ENCODE measurements around the gene MCTP1. TPM values are rescaled to one million over a fixed set of nuclear protein-coding genes. Genes with fewer than 3 reads are reported as not detected.

Gene MCTP1
- total RNA-seq, 2 donors from 2014 or later = 5.1 to 10.0 TPM

DNA sequence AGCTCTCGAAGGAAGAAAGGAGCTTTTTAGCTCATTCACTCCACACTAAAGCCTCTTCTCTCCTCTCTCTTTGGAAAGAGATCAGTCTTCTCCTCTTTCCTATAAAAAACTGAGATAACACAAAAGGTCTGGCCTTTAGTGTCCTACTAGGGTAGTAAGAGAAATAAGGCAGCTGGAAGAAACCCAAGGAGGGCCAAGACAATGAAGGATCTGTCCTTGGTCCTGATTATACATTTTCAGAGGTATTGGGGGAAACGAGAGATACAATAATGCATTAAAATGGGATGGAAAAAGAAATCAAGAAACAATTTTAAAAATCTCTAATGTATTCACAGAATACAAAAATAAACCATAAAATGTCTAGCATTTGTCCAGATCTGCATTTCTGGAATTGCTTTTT lies 482.4 kb downstream of the MCTP1 start:
- no peaks in the 10 kb centered on the region for H3K9me3 ChIP-seq
- TF ChIP-seq, protein P1, sequence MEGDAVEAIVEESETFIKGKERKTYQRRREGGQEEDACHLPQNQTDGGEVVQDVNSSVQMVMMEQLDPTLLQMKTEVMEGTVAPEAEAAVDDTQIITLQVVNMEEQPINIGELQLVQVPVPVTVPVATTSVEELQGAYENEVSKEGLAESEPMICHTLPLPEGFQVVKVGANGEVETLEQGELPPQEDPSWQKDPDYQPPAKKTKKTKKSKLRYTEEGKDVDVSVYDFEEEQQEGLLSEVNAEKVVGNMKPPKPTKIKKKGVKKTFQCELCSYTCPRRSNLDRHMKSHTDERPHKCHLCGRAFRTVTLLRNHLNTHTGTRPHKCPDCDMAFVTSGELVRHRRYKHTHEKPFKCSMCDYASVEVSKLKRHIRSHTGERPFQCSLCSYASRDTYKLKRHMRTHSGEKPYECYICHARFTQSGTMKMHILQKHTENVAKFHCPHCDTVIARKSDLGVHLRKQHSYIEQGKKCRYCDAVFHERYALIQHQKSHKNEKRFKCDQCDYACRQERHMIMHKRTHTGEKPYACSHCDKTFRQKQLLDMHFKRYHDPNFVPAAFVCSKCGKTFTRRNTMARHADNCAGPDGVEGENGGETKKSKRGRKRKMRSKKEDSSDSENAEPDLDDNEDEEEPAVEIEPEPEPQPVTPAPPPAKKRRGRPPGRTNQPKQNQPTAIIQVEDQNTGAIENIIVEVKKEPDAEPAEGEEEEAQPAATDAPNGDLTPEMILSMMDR (IDR thresholded peaks at IDR 0.05) = no peak
- no peaks in the 10 kb centered on the region for H3K36me3 ChIP-seq
- H3K4me1 ChIP-seq = no peaks in the 10 kb centered on the region
- DNase-seq (ENCODE audit: low spot score) = no peak
- no peak overlapping the region for H3K4me3 ChIP-seq
- H3K27me3 ChIP-seq = no peaks in the 10 kb centered on the region
- H3K27ac ChIP-seq = no peak overlapping the region

DNA sequence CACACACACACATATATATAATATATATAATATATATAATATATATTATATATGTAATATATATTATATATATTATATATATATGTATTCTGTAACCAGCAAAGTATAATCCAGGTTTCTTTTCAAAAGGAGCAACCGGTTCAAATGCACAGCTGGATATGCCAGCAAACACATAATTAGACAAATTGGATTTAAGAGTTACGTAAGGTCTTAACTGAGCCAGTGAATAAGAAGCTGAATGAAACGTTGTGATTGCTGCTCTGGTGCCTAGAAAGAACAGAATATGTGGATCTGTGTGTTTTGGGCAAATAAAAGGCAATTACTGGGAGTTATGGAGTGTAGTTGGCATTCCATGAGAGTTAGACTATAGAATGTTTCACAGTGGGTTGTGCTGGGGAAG lies 488.3 kb downstream of the MCTP1 start:
- no peaks in the 10 kb centered on the region for H3K36me3 ChIP-seq
- no peak overlapping the region for H3K27ac ChIP-seq
- no peak overlapping the region for H3K4me3 ChIP-seq
- no peaks in the 10 kb centered on the region for H3K9me3 ChIP-seq
- TF ChIP-seq, protein P1 (IDR thresholded peaks at IDR 0.05) = no peak
- H3K27me3 ChIP-seq = no peaks in the 10 kb centered on the region
- no peak for DNase-seq (ENCODE audit: low spot score)
- H3K4me1 ChIP-seq = no peaks in the 10 kb centered on the region

DNA sequence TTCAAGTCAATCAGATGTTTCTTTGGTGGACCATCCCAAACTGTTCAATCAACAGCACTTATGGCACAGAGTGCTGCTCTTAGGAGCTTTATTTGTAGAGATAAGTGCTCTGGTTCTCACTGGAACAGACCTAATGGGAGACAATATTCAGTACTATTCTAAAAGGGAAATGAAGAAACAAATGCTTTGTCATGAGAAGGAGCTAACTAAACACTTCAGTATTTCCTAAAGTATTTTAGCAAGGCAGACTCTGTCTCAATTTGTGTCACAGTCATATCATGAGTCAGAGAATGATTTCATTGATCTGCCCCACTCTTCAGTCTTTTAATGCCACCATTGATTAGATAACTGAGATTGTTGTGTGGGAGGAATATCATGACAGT lies 491.1 kb downstream of the MCTP1 start:
- Histone ChIP-seq H3K27ac (no peak overlapping the region), H3K36me3 (no peaks in the 10 kb centered on the region), H3K4me3 (no peak overlapping the region), H3K9me3 (no peaks in the 10 kb centered on the region), H3K4me1 (no peaks in the 10 kb centered on the region), H3K27me3 (no peaks in the 10 kb centered on the region)
- TF ChIP-seq, protein P1 (IDR thresholded peaks at IDR 0.05) = no peak
- no peak for DNase-seq (ENCODE audit: low spot score)

DNA sequence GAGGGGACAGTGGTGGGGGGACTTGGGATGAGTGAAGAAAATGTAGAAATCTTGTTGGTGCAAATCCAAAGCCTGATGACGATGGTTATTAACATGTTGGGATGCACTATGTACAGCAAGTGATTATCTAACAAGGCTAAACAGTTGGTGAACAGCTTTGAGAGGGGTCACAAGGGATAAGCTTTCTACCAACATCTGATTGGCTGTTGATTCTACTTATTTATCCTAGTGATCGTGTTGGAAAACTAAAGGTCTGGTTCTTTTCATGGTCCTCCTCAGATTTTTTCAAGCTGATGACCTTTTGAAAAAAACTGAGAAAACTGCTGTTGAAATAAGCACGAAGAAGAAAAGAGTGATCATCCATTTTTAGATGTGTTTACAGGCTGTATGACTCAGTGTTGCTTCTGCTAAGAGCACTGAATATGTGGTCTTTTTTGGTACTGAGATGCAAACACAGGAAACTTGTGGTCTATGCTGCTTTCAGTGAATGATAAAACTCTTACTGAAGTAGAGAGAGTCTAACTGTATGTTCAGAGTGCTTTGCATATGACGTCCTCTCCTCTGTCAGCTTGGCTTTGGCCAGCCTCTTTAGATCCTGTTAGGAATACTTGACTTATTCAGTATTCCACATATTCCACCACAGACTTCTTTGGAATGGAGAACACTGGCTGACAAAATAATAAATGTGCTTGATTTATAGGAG lies 491.6 kb downstream of the MCTP1 start:
- no peak overlapping the region for H3K27ac ChIP-seq
- H3K9me3 ChIP-seq = no peaks in the 10 kb centered on the region
- no peaks in the 10 kb centered on the region for H3K4me1 ChIP-seq
- H3K27me3 ChIP-seq = no peaks in the 10 kb centered on the region
- H3K4me3 ChIP-seq = no peak overlapping the region
- H3K36me3 ChIP-seq = no peaks in the 10 kb centered on the region
- TF ChIP-seq, protein P1 (IDR thresholded peaks at IDR 0.05) = no peak
- DNase-seq (ENCODE audit: low spot score) = no peak

DNA sequence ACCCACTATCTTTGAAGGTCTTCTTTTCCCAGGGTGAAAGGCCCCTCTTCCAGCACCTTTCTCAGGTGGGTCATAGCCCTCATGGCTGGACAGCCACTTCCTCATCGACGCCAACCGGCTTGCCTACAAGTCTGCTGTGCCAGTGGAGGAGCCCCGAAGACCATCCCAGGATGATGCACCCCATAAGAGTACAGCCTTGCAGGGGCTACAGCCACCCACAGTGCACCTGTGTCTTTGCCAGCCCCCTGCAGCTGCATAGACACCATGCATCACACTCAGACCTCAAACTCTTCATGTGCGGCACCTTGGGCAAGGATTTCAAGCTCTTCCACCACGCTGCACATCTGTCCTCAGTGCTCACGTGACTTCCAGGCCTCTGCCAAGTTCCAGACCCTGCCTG lies 493.1 kb downstream of the MCTP1 start:
- H3K36me3 ChIP-seq = no peaks in the 10 kb centered on the region
- no peaks in the 10 kb centered on the region for H3K4me1 ChIP-seq
- TF ChIP-seq, protein P1 (IDR thresholded peaks at IDR 0.05) = no peak
- H3K4me3 ChIP-seq = no peak overlapping the region
- H3K27me3 ChIP-seq = no peaks in the 10 kb centered on the region
- DNase-seq (ENCODE audit: low spot score) = no peak
- no peaks in the 10 kb centered on the region for H3K9me3 ChIP-seq
- no peak overlapping the region for H3K27ac ChIP-seq

DNA sequence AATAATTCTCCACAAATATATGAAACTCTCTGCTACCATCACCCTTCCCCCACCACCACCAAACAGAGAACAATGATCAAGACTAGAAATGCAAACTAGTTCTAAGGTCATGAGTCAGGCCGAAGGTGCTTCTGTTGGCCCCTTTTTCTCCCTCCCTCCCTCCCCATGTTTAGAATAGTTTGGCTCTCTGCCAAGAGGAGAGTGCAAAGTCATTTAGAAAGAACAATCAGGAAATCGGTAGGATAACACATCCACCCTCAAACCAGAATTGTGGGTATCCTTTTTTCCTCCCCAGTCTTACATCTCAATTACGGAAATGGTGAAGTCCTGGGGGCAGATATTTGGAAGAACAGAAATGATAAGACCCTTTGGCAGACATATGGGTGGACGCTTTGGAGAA lies 496.4 kb downstream of the MCTP1 start:
- no peak overlapping the region for H3K4me3 ChIP-seq
- no peaks in the 10 kb centered on the region for H3K27me3 ChIP-seq
- no peaks in the 10 kb centered on the region for H3K4me1 ChIP-seq
- no peak overlapping the region for H3K27ac ChIP-seq
- no peak for DNase-seq (ENCODE audit: low spot score)
- TF ChIP-seq, protein P1 (IDR thresholded peaks at IDR 0.05) = no peak
- H3K36me3 ChIP-seq = no peaks in the 10 kb centered on the region
- H3K9me3 ChIP-seq = no peaks in the 10 kb centered on the region

All from right atrium auricular region (tissue), 2 donors.